Neural crest cell (in vitro differentiated cells): ENCODE data around the gene SRGAP3. TPM values are rescaled to one million over a fixed set of nuclear protein-coding genes. Genes with fewer than 3 reads are reported as not detected.
"Not testable (repeated sequence)": the region's sequence is repeated elsewhere in the genome, so short reads cannot be mapped to it uniquely, and the experiment has no call there.

Experiments
- DNase-seq: peaks from one replicate; pipeline ENCODE4 v3.0.0; 2021; ENCODE audit warnings: low read depth, mixed read lengths, low spot score
- H3K27ac Mint-ChIP-seq: one replicate; pipeline ENCODE4 v1.8.0; 2021; ENCODE audit warnings: mild to moderate bottlenecking, mixed read lengths; ENCODE audit not compliant: unreplicated experiment
- H3K27me3 Mint-ChIP-seq: 2 replicates; pipeline ENCODE4 v1.8.0; 2021; ENCODE audit warnings: low read depth, mild to moderate bottlenecking, mixed read lengths
- H3K36me3 Mint-ChIP-seq: 2 replicates; pipeline ENCODE4 v1.8.0; 2021; ENCODE audit warnings: low read depth, mild to moderate bottlenecking, mixed read lengths
- H3K4me1 Mint-ChIP-seq: 2 replicates; pipeline ENCODE4 v1.8.0; 2021; ENCODE audit warnings: mixed read lengths
- H3K4me3 Mint-ChIP-seq: one replicate; pipeline ENCODE4 v1.8.0; 2021; ENCODE audit warnings: mild to moderate bottlenecking, mixed read lengths
- H3K9me3 Mint-ChIP-seq: 2 replicates; pipeline ENCODE4 v1.8.0; 2021; ENCODE audit warnings: mixed read lengths
- CTCF ChIP-seq: fragments of 200-600 bp; sonication (generic); conservative IDR thresholded peaks from 2 replicates; pipeline ENCODE4 v1.5.0; 2021; ENCODE audit warnings: antibody characterized with exemption, mild to moderate bottlenecking
- long read RNA-seq: library from polyadenylated mRNA; unstranded; transcript quantifications from one replicate; pipeline ENCODE4 v2.0.0, GENCODE V29; 2020
- total RNA-seq: library from RNA; stranded (reverse); gene quantifications from 2 replicates; pipeline ENCODE4 v1.2.1, GENCODE V29; 2021

The SRGAP3 gene
- total RNA-seq: 58.4 and 60.5 TPM in 2 replicates
- long read RNA-seq, partial matches to known transcripts: 9 of 26 reads
- long read RNA-seq, other reads (novel, unspliced or antisense): 15 of 26 reads

- DNase-seq: peak; percentile 76
- Mint-ChIP-seq H3K36me3 (peaks cover 5% of the 10 kb centered on the region), H3K27ac (peak within 1 kb of the TSS; percentile 55), H3K4me1 (peaks cover 57% of the 10 kb centered on the region), H3K4me3 (peak within 1 kb of the TSS; percentile 89), H3K9me3 (no peaks in the 10 kb centered on the region), H3K27me3 (no peaks in the 10 kb centered on the region)
- TF ChIP-seq CTCF: peak; percentile 41
Observed at GRCh38 chr3:9249273-9250192, at the start of gene SRGAP3. Gene SRGAP3, minus strand, starts transcription at chr3:9249646. Its CDS starts 695 bp downstream, at chr3:9248951.

- Mint-ChIP-seq H3K36me3 (peaks cover 4% of the 10 kb centered on the region), H3K4me1 (peaks cover 20% of the 10 kb centered on the region), H3K4me3 (no peak overlapping the region), H3K27me3 (no peaks in the 10 kb centered on the region), H3K27ac (no peak overlapping the region), H3K9me3 (peaks cover 5% of the 10 kb centered on the region)
- no peak for DNase-seq
- no peak for TF ChIP-seq CTCF
Observed at GRCh38 chr3:9298236-9298635, 48.8 kb upstream of the SRGAP3 start.

- H3K4me1 Mint-ChIP-seq: peaks cover 14% of the 10 kb centered on the region
- no peak for DNase-seq
- no peaks in the 10 kb centered on the region for H3K27me3 Mint-ChIP-seq
- no peak for TF ChIP-seq CTCF
- H3K9me3 Mint-ChIP-seq: peaks cover 5% of the 10 kb centered on the region
- no peak overlapping the region for H3K27ac Mint-ChIP-seq
- peaks cover 4% of the 10 kb centered on the region for H3K36me3 Mint-ChIP-seq
- no peak overlapping the region for H3K4me3 Mint-ChIP-seq
Observed at GRCh38 chr3:9296241-9296640, 46.8 kb upstream of the SRGAP3 start.

GRCh38 chr3:9295007-9295406 is 45.6 kb upstream of the SRGAP3 start:
- Mint-ChIP-seq H3K4me1 (peaks cover 11% of the 10 kb centered on the region), H3K4me3 (no peak overlapping the region), H3K27ac (no peak overlapping the region), H3K9me3 (peaks cover 2% of the 10 kb centered on the region), H3K27me3 (no peaks in the 10 kb centered on the region), H3K36me3 (peaks cover 1% of the 10 kb centered on the region)
- no peak for TF ChIP-seq CTCF
- DNase-seq: no peak

- DNase-seq, H3K27ac Mint-ChIP-seq, H3K9me3 Mint-ChIP-seq, H3K36me3 Mint-ChIP-seq, H3K4me3 Mint-ChIP-seq, H3K27me3 Mint-ChIP-seq: not testable (repeated sequence)
- H3K4me1 Mint-ChIP-seq: peaks cover 11% of the 10 kb centered on the region
Observed at GRCh38 chr3:9293953-9294352, 44.5 kb upstream of the SRGAP3 start.

GRCh38 chr3:9293076-9293475 is 43.6 kb upstream of the SRGAP3 start:
- no peak for TF ChIP-seq CTCF

More at GRCh38 chr3:9293076-9293475, 43.6 kb upstream of the SRGAP3 start:
- Mint-ChIP-seq H3K36me3 (peaks cover 2% of the 10 kb centered on the region), H3K4me3 (no peak overlapping the region), H3K27me3 (no peaks in the 10 kb centered on the region), H3K9me3 (peaks cover 3% of the 10 kb centered on the region), H3K27ac (no peak overlapping the region), H3K4me1 (peaks cover 11% of the 10 kb centered on the region)
- DNase-seq: no peak
